Activated CD4-positive, alpha-beta T cell treated with anti-CD3 and anti-CD28 coated beads, Interleukin-2, amount 10 ng/mL, durations not matched to agents 24 days and 14 days (primary cell): ENCODE measurements around the gene HAND2. TPM values are rescaled to one million over a fixed set of nuclear protein-coding genes. Genes with fewer than 3 reads are reported as not detected.

Source experiments
- DNase-seq: peaks from one replicate; pipeline ENCODE4 v3.0.0; 2022
- H3K27ac Mint-ChIP-seq: one replicate; pipeline ENCODE4 v1.8.0; 2022; ENCODE audit warnings: mild to moderate bottlenecking, mixed read lengths
- H3K27me3 Mint-ChIP-seq: one replicate; pipeline ENCODE4 v1.8.0; 2022; ENCODE audit warnings: mixed read lengths
- H3K36me3 Mint-ChIP-seq: one replicate; pipeline ENCODE4 v1.8.0; 2022; ENCODE audit warnings: low read depth, mild to moderate bottlenecking, mixed read lengths
- H3K4me1 Mint-ChIP-seq: one replicate; pipeline ENCODE4 v1.8.0; 2021; ENCODE audit warnings: mixed read lengths
- H3K4me3 Mint-ChIP-seq: one replicate; pipeline ENCODE4 v1.8.0; 2022; ENCODE audit warnings: mild to moderate bottlenecking, moderate library complexity, mixed read lengths
- H3K9me3 Mint-ChIP-seq: one replicate; pipeline ENCODE4 v1.8.0; 2021; ENCODE audit warnings: mixed read lengths
- intact Hi-C: fragments of 100-400 bp; cut with micrococcal nuclease; formaldehyde crosslinking; loops from one replicate; pipeline ENCODE4 v1.15.1; 2023
- total RNA-seq: library from RNA; stranded (reverse); gene quantifications from 2 replicates; pipeline ENCODE4 v1.2.3, GENCODE V29; 2022

HAND2 gene
- total RNA-seq, 1 donor from 2014 or later: not detected

DNA sequence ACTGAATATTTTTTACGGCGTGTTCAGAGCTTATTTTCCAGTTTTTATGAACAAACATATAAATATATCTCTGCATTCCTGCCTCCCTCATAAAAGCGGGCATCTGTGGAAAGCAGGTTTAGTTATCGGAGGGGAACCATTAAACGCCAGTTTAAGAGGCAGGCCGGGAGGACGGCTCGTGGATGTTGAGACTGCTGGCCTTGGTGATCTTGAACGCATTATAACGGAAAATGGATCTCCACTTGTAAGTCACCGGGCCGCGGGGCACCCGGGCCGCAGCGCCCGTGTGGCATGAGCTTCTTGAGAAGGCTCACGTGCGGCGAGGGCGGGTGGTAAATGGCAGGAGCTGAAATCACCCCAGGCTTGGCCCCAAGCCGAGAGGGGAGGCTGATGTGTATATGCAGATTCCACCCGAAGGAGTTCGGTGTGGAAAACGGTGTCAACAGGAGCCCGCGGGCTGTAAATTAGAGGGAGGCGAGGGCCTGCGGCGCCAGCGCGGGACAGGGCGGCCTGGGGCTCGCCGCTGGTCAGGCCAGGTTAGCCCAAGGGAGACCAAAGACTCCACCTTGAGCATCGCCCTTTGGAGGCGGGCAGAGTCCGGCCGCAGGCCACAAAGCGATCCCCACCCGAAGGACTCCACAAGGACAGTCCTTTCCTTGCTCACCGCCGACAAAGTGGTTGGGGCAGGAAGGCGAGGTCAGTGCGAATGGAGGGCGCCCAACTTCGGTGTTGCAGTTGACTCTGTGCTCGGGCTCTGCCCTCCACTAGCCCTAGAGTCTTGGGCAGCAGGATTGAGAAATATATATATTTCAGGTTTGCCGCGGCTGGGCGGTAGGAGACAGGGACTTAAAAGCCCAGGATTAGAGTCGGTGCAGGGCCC is 1.3 kb upstream of the HAND2 start:
- Mint-ChIP-seq H3K27me3 (peaks cover 87% of the 10 kb centered on the region), H3K36me3 (peaks cover 11% of the 10 kb centered on the region), H3K4me1 (peaks cover 8% of the 10 kb centered on the region), H3K9me3 (peaks cover 26% of the 10 kb centered on the region), H3K27ac (peak overlapping the region; percentile 20), H3K4me3 (no peak overlapping the region)
- intact Hi-C loops: loop anchor here (2.0 to 5.0 kb wide), 2 partner anchors 685 to 1296 kb away; partner anchors contain the start of gene GLRA3
- no peak for DNase-seq

DNA sequence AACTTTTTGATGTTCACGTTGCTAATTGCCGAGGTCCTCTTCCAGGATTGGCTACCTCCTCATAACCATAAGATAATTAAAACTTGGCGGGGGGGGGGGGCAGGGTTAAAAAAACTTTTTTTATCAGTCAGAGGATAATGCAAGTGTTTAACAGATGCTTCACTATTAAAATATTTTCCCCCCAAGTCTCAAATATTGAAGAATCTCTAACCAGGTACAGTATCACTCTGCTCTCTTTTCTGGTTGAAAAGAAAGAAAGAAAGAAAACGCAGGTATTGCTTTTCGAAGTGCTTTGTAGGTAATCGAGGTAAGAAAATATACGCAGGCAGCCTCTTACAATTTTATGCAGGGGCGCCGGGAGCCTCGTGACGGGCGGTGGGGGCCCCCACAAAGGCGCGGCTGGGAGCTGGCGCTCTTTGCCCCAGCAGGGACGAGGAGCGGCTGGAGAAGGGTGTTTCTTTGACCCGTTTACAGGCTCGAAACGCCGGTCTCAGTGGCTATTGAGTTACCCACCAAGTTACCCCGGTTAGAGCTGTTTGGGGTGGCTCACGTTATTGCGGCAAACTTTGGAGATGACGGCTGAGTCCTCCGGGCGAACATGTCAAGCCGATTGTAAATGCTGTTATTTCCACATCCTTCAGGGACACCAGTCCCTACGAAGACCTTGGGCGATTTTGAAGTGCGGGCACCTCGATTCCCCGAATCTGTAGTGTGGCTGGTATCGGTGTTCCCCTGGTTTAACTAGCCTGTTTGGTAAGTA is 477 bp upstream of the HAND2 start:
- H3K9me3 Mint-ChIP-seq: peaks cover 27% of the 10 kb centered on the region
- intact Hi-C loops: loop anchor here (1.0 to 5.0 kb wide), 3 partner anchors 10 to 1297 kb away; partner anchors contain the start of gene GLRA3
- H3K36me3 Mint-ChIP-seq: peaks cover 15% of the 10 kb centered on the region
- H3K4me1 Mint-ChIP-seq: peaks cover 8% of the 10 kb centered on the region
- peak; percentile 58 for DNase-seq
- H3K27ac Mint-ChIP-seq: peak overlapping the region; percentile 71
- peaks cover 86% of the 10 kb centered on the region for H3K27me3 Mint-ChIP-seq
- peak overlapping the region; percentile 28 for H3K4me3 Mint-ChIP-seq

GRCh38 chr4:173528378-173529321 is 1.4 kb downstream of the HAND2 start:
- H3K9me3 Mint-ChIP-seq: peaks cover 32% of the 10 kb centered on the region
- intact Hi-C loops: no loop called here
- peaks cover 85% of the 10 kb centered on the region for H3K27me3 Mint-ChIP-seq
- H3K27ac Mint-ChIP-seq: peak overlapping the region; percentile 84
- peak overlapping the region; percentile 28 for H3K4me3 Mint-ChIP-seq
- H3K4me1 Mint-ChIP-seq: peaks cover 12% of the 10 kb centered on the region
- no peak for DNase-seq
- H3K36me3 Mint-ChIP-seq: peaks cover 19% of the 10 kb centered on the region

DNA sequence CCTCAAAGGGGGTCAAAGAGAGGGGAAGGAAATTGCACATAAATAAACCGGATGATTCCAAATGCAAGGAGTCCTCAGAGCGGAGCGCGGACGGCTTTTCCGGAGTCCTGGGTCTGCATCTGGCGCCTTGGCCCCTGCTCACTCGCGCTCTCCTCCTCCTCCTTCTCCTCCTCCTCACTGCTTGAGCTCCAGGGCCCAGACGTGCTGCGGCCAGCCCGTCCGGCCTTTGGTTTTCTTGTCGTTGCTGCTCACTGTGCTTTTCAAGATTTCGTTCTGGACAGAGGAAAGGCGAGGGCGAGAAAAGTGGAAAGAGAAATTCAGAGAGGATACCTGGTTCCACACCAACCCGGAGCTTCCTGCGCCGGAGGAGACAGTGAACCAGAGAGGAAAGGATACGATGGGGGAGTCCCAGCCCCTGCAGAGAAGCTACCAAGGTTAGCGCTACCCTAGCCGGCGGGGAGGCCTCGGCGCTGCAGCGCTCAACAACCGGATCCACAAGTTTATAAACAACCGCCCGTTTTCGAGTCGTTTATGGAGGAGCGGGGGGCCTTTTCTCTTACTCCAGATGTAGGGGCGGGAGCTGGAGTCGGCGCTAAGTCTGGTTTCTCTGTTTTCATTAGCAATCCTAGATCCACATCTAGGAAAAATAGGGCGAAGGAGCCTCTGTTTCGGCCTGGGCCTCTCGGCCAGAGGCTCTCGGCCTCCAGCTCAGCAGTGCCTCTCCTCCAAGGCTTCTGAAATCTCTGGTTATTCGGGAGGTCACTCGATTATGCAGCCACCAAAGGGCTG is 2.7 kb downstream of the HAND2 start:
- H3K9me3 Mint-ChIP-seq: peaks cover 36% of the 10 kb centered on the region
- peaks cover 24% of the 10 kb centered on the region for H3K36me3 Mint-ChIP-seq
- H3K4me1 Mint-ChIP-seq: peaks cover 13% of the 10 kb centered on the region
- no peak overlapping the region for H3K4me3 Mint-ChIP-seq
- intact Hi-C loops: no loop called here
- H3K27me3 Mint-ChIP-seq: peaks cover 83% of the 10 kb centered on the region
- no peak for DNase-seq
- peak overlapping the region; percentile 61 for H3K27ac Mint-ChIP-seq

DNA sequence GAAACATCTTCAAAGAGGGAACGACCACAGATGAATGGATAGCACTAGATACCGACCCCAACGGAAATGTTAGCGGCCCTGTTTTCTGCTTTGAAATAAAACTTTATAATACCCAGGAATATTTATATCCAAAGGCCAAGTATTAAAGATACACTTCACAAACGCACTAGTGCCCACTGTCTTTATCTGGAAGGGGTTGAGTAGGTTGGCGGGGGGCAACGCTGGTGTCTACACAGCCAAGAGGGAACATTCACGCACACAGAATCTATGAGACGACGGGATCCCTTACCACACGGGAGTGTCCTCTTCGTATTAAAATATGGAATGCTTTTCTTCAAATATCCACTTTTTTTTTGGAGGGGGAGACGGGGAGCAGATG is 3.3 kb downstream of the HAND2 start:
- peak overlapping the region; percentile 61 for H3K27ac Mint-ChIP-seq
- peaks cover 36% of the 10 kb centered on the region for H3K9me3 Mint-ChIP-seq
- H3K36me3 Mint-ChIP-seq: peaks cover 24% of the 10 kb centered on the region
- H3K27me3 Mint-ChIP-seq: peaks cover 81% of the 10 kb centered on the region
- DNase-seq: no peak
- no peak overlapping the region for H3K4me3 Mint-ChIP-seq
- intact Hi-C loops: no loop called here
- peaks cover 15% of the 10 kb centered on the region for H3K4me1 Mint-ChIP-seq

- peaks cover 82% of the 10 kb centered on the region for H3K27me3 Mint-ChIP-seq
- peak overlapping the region; percentile 52 for H3K27ac Mint-ChIP-seq
- peaks cover 15% of the 10 kb centered on the region for H3K4me1 Mint-ChIP-seq
- intact Hi-C loops: no loop called here
- H3K4me3 Mint-ChIP-seq: no peak overlapping the region
- DNase-seq: no peak
- H3K9me3 Mint-ChIP-seq: peaks cover 37% of the 10 kb centered on the region
- peaks cover 24% of the 10 kb centered on the region for H3K36me3 Mint-ChIP-seq
These were observed 4.0 kb downstream of the HAND2 start for GRCh38 chr4:173526027-173526482.

DNA sequence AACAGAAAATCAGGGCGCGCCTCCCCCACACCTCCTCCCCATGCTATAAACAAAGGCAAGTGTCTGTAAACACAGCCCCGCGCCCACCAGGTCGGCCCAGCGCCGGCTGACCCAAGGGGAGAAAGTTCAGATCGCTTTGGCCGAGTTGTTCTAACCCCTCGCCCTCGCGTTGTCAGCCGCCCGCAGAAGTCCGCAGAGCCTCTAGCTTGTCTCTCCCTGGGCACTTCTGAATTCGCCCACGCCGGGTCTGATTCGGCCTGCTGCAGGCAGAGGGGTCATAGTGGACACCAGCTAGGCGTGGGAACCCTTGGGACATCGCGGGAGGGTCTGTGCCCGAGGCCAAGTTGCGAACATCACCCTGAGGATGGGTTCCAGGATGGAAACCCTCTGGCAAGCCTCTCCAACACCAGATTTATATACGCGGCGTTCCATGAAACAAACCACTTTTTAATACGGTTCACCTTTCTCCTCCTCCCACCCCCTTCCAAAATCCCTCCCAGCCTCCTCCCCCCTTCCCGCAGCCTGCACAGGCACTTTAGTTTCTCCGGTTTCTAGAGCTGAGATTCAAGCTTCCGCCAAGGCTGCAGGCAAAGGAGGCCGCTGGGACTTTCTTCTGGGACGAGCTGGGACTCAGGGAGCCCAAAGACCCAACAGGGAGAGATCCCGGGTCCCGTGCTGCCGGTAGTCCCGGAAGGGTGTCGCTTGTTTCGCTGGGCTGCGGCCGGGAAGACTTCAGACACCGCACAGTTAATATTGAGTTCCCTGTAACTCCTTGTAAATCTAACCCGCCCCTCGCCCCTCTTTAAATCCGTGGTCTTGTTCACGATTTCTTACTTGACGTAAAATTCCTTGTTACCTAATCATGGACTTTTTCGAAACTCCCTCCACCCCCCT is 4.7 kb downstream of the HAND2 start:
- intact Hi-C loops: loop anchor here (2.0 kb wide), 1 partner anchor 17 kb away; no protein-coding TSS in a partner anchor
- Mint-ChIP-seq H3K4me3 (no peak overlapping the region), H3K4me1 (peaks cover 15% of the 10 kb centered on the region), H3K9me3 (peaks cover 42% of the 10 kb centered on the region), H3K36me3 (peaks cover 24% of the 10 kb centered on the region), H3K27ac (peak overlapping the region; percentile 52), H3K27me3 (peaks cover 82% of the 10 kb centered on the region)
- DNase-seq: no peak

DNA sequence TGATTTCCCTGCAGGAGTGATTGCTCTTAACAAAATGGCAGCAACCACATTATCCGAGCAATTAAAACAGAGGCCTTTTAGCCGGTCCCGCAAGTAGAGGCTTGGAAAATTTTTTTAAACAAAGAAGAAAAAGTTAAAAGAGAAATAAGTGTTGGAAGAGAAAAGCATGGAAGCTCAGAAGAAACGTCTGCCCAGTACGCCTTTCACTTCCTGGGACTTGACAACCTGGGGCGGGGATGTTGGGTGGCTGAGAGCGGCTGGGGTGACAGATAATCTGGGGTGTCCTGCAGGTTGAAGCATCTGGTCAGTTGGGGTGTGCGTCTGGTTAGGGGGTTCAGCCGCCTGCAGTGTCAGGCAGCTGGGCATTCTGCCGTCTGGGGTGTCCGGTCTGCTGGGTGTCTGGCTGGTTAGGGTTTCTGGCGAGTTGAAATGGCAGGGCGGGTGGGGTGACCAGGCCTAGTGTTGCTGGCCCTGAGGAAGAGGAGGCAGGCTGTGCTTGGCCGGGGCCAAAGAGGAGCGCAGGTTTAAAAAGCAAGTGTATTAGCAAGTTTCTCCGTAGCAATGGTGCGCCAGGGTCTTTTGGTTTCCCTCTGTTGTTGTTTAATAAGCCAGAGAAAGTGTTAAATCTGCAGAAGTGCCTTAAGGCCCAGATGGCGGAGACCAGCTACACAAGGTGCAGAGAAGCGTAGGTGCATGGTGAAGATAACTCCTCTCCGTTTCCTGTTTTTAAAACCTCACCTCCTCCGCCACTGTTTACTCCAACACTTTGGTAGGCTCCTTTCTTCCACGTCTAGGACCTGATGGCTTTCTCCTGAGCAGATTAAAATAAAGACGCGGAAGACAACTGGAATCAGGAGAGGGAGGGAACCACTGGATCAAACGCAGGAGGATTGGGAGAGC is 5.6 kb downstream of the HAND2 start:
- H3K27ac Mint-ChIP-seq: peak overlapping the region; percentile 62
- H3K4me3 Mint-ChIP-seq: peak overlapping the region; percentile 55
- peaks cover 24% of the 10 kb centered on the region for H3K36me3 Mint-ChIP-seq
- peak; percentile 59 for DNase-seq
- peaks cover 85% of the 10 kb centered on the region for H3K27me3 Mint-ChIP-seq
- H3K4me1 Mint-ChIP-seq: peaks cover 13% of the 10 kb centered on the region
- intact Hi-C loops: loop anchor here (2.0 kb wide), 1 partner anchor 16 kb away; no protein-coding TSS in a partner anchor
- peaks cover 43% of the 10 kb centered on the region for H3K9me3 Mint-ChIP-seq

GRCh38 chr4:173522951-173523395 is 7.1 kb downstream of the HAND2 start:
- Mint-ChIP-seq H3K27ac (no peak overlapping the region), H3K27me3 (peaks cover 88% of the 10 kb centered on the region), H3K9me3 (peaks cover 36% of the 10 kb centered on the region), H3K4me3 (no peak overlapping the region), H3K4me1 (peaks cover 7% of the 10 kb centered on the region), H3K36me3 (peaks cover 22% of the 10 kb centered on the region)
- peak; percentile 53 for DNase-seq
- intact Hi-C loops: loop anchor here (2.0 kb wide), 1 partner anchor 16 kb away; no protein-coding TSS in a partner anchor

DNA sequence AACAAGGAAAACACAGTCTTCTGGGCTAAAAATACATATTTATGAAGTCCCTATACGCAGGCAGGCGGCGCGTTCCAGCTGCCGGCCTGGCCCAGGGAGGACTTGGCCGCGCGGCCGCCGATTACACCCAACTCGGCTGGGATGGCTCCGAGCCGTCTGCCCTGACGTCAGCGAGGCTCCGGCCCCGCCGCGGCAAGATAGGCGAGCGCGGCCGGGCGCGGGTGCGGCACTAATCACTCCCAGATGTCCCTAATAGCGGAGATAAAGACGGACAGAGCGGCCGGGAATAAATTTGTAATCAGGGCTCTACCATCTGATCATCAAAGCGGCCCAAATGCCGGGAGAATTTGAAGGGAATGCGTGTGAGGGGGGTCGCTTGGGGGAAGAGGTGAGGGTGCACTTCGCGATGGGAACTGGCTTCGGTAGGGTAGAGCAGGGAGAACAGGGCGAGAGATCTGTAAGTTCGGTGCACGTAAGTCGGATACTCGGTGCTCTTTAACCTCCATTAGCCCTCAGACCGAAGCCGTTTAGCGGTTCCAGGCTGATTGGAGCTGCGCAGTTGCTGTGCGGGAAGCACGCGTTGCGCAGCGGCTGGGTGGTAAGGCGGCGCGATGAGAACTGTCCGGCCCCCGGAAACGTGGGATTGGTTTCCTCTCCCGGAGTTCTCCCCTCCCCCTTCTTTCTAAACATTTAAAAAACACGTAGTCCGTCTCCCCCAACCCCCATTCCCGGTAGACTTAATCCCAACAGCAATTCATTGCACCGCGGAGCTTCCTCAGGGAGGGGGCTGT is 7.7 kb downstream of the HAND2 start:
- peak; percentile 58 for DNase-seq
- peak overlapping the region; percentile 28 for H3K4me3 Mint-ChIP-seq
- H3K27me3 Mint-ChIP-seq: peaks cover 88% of the 10 kb centered on the region
- intact Hi-C loops: loop anchor here (2.0 kb wide), 1 partner anchor 16 kb away; no protein-coding TSS in a partner anchor
- peaks cover 7% of the 10 kb centered on the region for H3K4me1 Mint-ChIP-seq
- peaks cover 36% of the 10 kb centered on the region for H3K9me3 Mint-ChIP-seq
- H3K36me3 Mint-ChIP-seq: peaks cover 22% of the 10 kb centered on the region
- peak overlapping the region; percentile 56 for H3K27ac Mint-ChIP-seq
